Stimulated activated naive CD8-positive, alpha-beta T cell treated with anti-CD3 and anti-CD28 coated beads, Interleukin-15, Interleukin-2, amounts not matched to agents 100 U/mL and 50 U/mL, for 24 hours (primary cell): Measurements from ENCODE around the gene HOXD11.

ENCODE experiments used
- ATAC-seq: fragments of 150-1000 bp; cut with Tn5 transposase; one replicate; pipeline ENCODE4 v1.10.0; 2021
- DNase-seq: peaks from one replicate; pipeline ENCODE4 v3.0.0; 2021

The HOXD11 gene

GRCh38 chr2:176081837-176082524 lies 25.1 kb upstream of the HOXD11 start:
- ATAC-seq (no peak), DNase-seq (no peak)

DNA sequence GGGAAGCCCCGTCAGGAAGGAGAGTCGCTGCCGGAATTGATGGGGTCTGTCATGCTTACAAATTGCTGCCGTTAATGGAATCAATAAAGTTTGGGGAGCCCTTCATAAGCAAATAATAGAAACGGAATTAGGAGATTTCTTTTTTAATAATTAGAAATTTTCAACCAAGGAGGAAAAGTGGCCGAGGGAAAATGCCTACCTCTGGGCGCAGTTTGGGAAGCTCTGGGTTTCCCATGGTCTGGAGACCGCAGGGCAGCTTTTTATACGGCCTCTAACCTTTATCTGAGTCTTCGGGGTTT lies 24.6 kb upstream of the HOXD11 start:
- DNase-seq: no peak
- no peak for ATAC-seq

GRCh38 chr2:176082824-176083751 lies 24.0 kb upstream of the HOXD11 start:
- DNase-seq: no peak
- no peak for ATAC-seq

GRCh38 chr2:176083796-176084261 lies 23.3 kb upstream of the HOXD11 start, which contains the start of gene EVX2:
EVX2 (minus strand) TSS chr2:176083962; CDS start chr2:176083776, 186 bp downstream.
- no peak for ATAC-seq
- DNase-seq: no peak

GRCh38 chr2:176084611-176085119 lies 22.4 kb upstream of the HOXD11 start:
- DNase-seq (no peak), ATAC-seq (no peak)

DNA sequence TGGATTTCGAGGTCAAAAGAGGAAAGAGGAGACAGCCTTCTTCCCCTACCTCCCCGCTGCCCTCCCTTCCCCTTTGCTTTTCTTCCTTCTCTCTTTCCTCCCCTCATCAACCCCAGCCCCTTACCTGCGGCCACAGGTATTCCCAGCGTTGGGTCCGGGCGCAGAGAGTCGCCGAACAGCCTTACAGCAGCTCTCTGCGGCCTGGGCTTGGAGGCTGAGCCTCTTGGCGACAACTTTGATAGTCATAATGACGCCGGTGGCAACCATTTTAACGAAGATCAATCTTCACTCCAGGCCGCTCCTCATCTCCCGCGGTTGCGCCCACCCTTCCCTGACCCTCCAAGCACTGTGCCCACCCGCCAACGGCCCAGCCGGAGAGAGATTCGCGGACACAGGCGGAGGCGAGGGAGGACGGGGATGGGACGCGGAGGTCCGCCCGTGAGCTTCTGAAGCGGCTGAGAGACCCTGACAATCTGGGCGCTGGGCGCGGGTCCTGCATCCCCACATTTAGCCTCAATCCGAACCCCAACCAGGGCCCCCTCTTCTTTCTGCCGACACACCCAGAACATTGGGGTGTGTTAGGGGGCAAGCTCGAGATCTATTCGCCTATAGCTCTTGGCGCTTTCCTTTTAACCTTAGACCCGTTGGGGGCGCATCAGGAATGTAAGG lies 21.8 kb upstream of the HOXD11 start:
- DNase-seq (no peak), ATAC-seq (no peak)

DNA sequence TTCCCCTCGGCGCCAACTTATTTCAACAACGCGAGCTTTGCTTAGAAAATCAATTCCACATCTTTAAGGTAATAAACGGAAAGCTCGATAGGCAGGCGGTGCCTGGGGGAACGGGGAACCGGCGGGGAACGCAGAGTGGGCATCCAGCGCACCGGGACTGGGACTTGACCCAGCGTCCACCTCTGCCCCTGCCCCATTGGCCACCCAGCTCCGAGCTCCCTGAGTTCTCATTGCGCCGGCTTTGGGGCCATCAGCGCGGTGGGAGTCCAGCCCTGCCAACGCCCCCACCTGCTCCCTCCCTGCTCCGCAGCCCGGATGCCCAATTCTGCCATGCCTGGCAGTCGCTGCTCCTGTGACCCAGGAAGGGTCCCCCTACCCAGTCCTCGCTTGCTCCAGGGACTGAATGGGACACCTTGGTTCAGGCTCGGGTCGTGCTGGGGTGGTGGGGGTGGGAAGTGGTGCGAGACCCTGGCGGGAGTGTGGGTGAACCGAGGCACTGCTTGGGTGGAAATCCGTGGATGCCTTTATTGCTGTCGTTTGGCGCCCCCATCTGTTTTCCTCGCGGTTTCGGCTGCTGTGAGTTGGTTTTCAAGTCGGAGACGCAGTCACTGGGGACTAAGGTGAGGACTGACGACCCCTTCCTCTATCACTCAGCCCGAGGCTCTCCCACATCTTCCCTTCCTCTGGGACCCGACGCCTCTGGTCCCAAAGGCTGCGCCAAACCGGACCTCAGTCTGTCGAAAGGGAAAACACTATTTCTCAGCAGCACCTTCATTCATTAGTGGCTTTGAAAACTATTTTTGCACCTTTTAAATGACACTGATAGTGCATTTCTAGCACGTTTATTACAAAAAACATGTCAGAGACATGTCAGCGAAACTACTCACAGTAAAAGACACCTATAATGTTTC lies 21.0 kb upstream of the HOXD11 start:
- DNase-seq (no peak), ATAC-seq (no peak)

DNA sequence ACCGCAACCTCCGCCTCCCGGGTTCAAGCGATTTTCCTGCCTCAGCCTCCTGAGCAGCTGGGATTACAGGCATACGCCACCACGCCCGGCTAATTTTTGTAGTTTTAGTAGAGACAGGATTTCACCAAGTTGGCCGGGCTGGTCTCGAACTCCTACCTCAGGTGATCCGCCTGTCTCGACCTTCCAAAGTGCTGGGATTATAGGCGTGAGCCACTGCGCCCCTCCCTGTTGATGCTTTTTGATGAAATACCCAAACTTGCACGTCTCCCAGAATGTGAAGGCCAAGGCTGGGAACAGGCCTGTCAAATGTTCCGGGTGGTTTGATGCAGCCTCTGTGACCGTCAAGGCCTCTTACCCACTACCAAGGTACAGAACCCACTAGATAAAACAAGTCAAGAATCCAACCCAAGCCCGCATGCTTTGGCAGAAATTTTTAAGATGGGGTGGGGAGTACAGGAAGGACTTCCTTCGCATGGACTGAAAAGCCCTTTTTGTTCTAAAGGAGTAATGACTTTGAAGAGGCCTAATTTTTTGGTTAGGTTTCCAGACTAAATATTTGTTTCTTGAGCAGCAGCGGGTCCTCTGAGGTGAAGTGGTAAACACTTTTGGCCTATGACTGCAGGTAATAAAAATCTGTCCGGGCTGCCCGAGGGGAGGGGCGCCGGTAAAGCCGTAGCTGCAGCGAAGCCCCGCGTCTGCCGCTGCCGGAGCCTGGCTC lies 19.6 kb upstream of the HOXD11 start:
- DNase-seq: no peak
- no peak for ATAC-seq

- ATAC-seq: peak; percentile 34
- no peak for DNase-seq
Observed at GRCh38 chr2:176088048-176088936, 18.8 kb upstream of the HOXD11 start.

- DNase-seq (no peak), ATAC-seq (no peak)
Observed at GRCh38 chr2:176088937-176089842, 17.9 kb upstream of the HOXD11 start.

DNA sequence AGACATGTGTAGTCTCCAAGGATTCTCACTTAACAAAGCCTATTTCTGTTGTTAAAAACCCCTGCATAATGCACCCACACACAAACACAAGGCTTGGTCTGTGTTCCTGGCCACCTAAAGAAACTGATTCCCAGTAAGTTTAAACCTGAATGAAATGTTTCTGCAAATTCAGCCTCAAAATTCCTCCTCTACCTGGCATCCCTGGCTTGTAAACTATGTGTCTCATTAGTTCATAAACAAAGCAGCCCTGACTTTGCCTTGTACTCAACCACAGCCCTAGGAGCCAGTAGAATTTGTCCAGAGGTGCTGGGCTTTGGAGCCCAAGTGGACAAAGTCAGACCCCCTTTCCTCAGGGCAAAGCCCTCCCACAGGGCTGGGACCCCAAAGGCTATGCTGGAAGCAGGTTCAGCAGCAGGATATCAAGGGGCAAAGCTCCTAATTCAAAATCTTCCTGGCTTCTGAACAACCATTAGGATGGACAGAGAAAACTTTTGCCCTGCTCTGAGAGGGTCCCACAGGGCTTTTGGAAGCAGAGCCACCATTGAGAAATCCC lies 17.2 kb upstream of the HOXD11 start:
- ATAC-seq: no peak
- DNase-seq: no peak

DNA sequence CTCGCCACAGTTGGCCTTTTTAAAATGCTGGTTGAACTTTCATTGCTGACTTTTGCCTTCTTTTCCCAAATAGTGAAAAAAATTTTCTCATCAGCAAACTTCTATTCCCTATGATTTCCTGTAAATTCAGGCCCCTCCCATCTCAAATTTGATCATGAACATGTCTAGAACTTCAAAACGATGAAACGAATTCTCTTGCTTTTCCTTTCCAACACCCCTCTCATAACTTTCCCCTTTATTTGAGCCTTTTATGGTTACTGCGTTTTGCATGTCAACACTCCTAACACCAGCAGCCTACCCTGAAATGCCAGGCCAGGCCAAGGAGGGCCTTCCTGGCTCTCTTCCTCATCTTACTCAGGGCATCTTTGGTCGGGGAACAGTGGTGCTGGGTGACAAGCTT lies 16.2 kb upstream of the HOXD11 start:
- no peak for DNase-seq
- no peak for ATAC-seq

- DNase-seq: no peak
- no peak for ATAC-seq
Observed at GRCh38 chr2:176091329-176092258, 15.5 kb upstream of the HOXD11 start.

GRCh38 chr2:176092270-176093144 lies 14.6 kb upstream of the HOXD11 start, which contains the start of gene HOXD13:
HOXD13 (plus strand) TSS chr2:176092721; CDS start chr2:176092891, 170 bp downstream.
- ATAC-seq (no peak), DNase-seq (no peak)

- no peak for ATAC-seq
- DNase-seq: no peak
Observed at GRCh38 chr2:176093145-176093897, 13.8 kb upstream of the HOXD11 start.

DNA sequence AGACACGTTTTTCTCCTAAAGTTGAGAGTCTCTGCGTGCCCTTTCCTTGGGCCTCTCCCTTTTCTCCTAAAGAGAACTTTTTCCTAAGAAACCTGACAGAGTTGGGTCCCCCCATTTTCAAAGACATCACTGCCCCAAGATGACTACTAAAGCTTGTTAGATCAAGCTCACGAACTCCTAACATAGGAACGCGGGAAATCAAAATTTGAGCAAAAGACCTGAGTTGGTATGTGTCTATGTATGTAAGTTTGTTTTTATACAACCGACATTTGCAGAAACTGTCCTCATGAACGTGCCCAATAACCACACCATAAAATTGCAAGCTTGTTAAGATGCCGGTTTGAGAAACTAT lies 13.2 kb upstream of the HOXD11 start:
- ATAC-seq (no peak), DNase-seq (no peak)
